NCI-H1694 treated with DMSO at 0.1 percent for 48 hours (cell line): ENCODE data around the gene WTIP.
A peak's percentile ranks its signal among the peaks of the same experiment; 100 is the strongest.
"Not testable (repeated sequence)": the region's sequence is repeated elsewhere in the genome, so short reads cannot be mapped to it uniquely, and the experiment has no call there.

Experiments used
- DNase-seq: peaks from one replicate; lab custom pipeline; 2025; lab: John Stamatoyannopoulos, UW

The WTIP gene

DNA sequence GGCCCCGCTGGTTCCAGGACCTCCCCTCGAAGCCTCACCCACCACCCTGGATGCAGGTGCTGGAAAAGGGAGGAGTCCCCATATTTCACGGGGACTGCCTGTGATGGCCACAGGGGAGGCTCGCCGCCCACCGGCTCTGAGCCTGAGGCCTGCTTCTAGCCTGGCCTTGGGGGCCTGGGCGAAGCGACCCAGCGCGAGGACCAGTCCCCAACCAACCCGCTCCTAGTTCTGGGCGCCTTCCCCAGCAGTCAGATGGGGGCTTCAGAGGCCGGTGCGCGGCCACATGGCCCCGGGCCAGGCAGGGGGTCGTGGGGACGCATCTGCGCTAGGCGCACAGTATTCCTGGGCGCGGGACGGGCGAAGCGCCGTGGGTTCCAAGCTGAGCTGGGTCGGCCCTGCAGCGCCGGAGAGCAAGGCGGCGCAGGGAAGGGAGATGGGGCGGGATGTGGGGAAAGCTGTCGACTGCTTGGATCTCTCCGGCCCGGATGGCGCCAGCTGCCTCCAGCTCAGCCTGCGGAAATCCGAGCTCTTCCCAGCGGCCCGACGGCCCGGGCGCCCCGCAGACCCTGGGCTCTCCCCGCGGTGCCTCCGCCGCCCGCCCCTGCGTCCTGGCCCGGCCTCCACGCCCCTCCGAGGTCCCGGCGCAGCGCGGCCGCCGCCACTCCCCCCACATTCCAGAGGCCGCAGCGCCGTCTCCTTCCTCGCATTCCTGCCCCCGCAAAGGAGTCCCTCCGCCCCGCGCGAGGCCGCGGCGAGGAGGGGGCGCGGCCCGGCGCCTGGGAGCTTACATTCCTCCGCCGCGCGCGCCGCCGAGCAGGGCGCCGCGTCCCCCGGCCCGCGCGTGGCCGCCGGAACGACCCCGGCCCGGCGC lies at the start of gene WTIP:
TSS of gene WTIP (plus strand) at position 788 of the 871 bp plus-strand sequence. CDS start 217 bp downstream, outside the sequence.
- DNase-seq, result peak; percentile 4

DNA sequence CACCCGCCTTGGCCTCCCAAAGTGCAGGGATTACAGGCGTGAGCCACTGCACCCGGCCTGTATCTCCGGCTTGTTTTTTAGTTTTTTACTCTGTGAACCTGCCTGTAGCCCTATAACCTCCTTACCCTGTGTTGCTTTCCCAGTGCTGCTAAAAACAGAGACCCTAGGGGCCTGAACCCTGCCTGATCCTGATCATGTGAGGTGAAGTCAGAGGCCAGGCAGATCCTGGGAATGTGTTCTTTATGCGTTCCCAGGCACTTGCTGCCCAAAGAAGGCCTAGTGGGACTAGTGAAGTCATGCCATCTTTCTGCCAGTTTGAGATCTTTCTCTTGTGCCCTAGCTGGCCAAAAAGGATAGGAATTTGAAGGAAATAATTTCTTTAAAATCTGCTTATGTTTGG lies 48.8 kb upstream of the WTIP start:
- DNase-seq, result no peak

DNA sequence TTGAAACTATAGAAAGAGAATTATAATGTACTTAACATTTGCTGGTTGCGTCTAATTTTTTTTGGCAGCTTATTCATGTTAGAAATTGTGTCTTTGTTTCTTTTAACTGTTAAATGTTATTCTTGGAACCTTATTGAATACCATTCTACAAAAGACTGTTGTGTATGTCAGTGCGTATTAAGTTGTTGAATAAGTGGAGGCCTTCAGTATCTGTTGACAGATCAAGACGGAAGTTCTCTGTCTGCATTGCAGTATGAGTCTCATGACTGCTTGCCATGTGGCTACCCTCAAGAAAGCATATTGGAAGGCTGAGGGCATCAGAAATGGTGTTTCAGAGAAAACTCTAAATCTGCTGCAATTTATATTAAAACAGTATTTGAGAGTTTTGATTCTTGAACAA lies 44.8 kb upstream of the WTIP start:
- no peak for DNase-seq

DNA sequence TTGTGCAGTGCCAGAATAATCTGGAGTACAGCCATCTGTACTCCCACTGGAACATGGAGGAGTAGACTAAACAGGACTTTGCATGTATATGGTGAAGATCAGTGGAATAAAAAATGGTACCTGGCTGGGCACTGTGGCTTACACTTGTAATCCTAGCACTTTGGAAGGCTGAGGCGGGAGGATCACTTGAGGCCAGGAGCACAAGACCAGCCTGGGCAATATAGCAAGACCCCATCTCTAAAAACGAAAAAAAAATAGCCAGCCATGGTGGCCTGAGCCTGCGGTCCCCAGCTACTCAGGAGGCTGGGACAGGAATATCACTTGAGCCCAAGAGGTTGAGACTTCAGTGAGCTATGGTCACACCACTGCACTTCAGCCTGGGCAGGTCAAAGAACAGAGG lies 33.4 kb upstream of the WTIP start:
- no peak for DNase-seq

DNA sequence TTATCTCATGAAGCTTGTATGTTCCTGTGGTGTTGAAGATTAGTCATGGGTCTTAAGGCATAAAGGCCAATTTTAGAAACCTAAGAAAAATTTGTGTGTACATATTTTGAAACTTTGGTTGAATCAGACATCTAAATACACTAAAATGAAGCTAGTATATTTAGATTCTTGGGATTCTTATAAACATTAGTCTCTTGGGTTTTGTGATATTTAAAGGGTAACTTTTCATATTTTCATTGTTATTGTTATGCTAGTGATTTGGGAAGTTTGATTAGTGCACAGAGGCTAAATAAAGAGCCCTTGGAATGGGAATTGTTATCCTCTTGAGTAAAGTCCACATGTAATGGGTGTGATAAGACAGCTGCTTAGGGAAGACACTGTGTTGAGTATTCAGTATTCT lies 28.8 kb upstream of the WTIP start:
- DNase-seq, result no peak

DNA sequence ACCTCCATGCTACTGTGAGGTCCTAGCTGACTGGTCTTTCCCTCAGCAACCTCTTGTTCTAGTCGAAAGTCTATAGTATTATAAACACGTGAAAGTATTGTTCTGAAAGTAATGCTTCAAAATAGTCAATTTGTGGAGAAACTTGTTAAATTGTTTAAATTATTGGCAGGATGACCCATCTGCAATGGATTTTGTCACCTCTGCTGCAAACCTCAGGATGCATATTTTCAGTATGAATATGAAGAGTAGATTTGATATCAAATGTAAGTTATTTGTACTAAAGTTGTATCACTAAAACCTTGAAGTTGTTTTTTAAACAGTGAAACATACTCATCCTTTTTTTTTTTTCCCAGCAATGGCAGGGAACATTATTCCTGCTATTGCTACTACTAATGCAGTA lies 27.5 kb upstream of the WTIP start:
- no peak for DNase-seq

DNA sequence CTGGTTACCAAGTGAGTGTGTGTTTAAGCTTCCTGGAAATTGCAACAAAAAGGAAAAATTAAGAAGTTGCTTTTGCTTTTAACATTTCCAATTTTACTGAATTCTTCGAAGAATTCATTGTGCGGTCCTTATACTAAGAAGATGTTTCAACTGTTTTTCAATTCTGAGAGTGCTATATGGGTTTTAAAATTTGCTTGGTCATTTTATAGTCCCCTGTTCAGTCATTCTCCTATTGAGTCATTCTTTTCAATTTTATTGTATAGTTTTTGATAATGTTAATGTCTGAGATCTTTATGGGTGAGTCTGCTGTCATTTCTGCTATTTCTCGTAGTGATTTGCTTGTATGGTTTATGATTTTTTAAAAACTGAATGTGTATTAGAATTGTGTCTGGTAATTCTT lies 26.9 kb upstream of the WTIP start:
- DNase-seq, result no peak

DNA sequence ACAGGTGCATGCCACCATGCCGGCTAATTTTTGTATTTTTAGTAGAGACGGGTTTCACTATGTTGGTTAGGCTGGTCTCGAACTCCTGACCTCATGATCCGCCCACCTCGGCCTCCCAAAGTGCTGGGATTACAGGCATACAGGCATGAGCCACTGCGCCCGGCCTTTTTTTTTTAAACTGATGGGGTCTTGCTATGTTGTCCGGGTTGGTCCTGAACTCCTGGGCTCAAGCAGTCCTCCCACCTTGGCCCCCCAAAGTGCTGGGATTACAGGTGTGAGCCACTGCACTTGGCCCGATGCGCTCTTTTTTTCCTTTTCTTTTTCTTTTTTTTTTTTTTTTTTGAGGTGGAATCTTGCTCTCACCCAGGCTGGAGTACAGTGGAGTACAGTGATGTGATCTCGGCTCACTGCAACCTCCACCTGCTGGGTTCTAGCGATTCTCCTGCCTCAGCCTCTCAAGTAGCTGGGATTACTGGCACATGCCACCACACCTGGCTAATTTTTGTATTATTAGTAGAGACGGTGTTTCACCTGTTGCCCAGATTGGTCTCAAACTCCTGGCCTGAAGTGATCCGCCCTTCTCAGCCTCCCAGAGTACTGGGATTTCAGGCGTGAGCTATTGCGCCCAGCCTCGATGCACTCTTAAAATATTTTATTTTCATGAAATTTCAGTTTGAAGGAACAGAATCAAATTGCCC lies 25.6 kb upstream of the WTIP start:
- DNase-seq, result not testable (repeated sequence)

DNA sequence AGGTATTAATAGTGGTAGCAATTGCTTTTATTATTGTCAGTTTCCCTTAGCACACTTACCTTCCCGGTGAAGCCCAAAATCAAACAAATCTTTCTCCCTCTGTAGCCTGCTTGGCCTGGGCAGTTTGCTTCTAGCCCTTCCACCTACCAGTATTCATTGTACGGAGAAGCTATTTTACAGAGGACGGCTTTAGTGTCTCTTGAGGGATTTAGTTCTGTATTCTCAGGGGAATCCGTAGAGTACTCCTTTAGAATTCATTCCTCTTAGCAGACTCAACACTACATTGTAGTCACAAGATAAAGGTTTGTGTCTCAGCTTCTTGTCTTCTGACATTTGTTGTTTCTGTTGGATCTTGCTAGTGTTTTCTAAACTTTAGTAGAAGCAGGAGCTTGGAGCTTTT lies 24.1 kb upstream of the WTIP start:
- DNase-seq, result no peak

DNA sequence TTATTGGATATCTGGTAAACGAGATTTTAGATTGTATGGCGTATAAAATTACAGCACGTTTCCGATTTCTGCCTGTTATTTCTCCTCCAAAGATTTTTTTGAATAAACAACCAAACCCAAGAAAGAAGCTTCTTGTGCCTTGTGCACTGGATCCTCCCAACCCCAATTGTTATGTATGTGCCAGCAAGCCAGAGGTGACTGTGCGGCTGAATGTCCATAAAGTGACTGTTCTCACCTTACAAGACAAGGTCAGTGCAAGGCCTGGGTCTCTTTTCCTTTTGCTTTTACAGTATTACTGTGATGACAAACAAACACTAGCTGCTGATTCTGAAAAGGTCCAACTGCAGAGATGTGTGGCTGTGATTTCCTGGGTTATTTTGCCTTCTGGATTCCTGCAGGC lies 22.9 kb upstream of the WTIP start:
- no peak for DNase-seq

DNA sequence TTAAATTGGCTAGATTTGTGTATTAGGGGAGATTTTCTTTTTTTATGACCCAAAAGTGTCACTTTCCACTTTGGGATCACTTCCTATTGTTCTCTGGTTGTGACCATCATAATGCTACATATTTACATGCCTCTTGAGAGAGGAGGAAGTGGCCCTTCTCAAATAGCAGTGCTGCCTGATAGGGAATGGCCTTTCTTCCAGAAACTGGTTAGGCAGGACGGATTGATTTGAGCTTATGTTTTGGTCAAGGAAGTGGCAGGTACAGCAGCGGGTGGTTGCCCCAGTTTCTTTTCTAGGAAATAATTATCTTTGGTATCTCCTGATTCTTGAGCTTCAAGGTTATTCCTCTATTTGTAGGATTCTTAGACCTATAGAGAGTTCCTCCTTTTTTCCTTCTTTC lies 21.9 kb upstream of the WTIP start:
- DNase-seq, result no peak

DNA sequence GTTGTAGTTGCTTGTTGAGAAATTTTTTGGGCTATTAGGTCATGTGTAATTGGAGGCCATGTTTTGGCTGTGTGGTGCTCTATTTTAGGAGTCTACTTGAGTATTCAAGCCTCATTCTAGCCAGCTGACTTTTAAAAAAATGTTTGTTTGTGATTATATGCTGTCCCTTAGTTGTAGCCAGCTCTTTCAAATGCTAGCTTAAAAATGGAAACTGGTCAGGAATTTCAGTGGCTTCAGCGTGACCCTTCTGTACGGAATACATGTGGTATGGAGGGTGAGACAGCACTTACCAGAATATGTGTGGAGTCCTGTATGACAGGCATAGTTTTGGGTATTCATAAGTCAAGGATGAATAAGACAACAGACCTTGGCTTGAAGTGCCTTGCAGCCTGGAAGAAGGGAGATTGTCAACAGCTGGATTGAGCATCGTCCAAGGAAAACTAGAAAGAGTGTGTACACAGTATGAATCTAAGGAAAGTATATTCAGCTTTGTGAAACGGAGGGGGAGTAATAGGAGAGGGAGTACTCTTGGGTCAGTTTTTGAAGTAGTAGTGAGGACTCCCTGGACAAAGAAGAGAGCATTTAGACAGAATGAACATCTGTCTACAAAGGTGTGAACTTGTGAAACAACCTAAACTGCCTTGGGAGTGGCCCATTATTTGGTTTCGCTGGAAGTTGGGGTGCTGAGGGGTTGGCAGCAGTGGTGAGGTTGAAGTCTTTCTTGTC lies 20.0 kb upstream of the WTIP start:
- DNase-seq, result no peak

DNA sequence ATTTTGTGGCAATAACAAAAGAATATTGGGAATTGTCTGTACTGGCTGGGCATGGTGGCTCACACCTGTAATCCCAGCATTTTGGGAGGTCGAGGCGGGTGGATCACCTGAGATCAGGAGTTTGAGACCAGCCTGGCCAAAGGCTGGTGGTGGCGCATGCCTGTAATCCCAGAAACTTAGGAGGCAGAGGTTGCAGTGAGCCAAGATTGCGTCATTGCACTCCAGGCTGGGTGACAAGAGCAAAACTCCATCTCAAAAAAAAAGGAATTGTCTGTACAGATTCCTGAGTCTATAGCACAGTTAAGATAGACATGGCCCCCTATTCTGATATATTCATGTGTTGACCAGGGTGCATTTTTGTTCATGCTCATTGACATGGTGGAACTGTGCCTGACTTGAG lies 16.8 kb upstream of the WTIP start:
- DNase-seq, result not testable (repeated sequence)

DNA sequence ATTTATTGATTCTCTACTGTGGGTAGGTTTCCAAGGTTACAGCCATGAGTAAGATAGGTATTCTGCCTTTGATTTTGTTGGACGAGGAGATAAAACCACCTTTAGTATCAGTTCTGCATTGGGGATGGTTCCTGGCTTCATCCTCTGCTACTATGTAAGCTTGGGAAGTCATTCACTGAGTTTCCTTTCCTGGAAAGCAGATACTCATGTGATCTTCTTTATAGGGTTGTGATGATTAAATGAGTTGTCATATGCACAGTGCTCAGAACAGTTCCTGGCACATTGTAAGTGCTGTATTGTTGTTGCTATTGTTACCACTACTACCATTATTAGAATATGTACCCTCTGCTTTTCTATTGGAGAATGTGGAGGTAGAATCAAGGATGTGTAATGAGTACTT lies 13.1 kb upstream of the WTIP start:
- DNase-seq, result no peak

DNA sequence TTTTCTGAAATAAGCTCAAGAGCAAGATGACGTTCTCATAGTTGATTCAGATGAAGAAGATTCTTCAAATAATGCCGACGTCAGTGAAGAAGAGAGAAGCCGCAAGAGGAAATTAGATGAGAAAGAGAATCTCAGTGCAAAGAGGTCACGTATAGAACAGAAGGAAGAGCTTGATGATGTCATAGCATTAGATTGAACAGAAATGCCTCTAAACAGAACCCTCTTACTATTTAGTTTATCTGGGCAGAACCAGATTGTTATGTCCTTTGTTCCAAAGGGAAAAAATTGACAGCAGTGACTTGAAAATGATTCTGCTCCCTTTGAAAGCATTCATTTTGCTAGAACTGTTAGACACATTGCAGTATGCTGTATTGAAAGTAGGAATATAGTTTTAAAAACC lies 12.5 kb upstream of the WTIP start:
- DNase-seq, result not testable (repeated sequence)

DNA sequence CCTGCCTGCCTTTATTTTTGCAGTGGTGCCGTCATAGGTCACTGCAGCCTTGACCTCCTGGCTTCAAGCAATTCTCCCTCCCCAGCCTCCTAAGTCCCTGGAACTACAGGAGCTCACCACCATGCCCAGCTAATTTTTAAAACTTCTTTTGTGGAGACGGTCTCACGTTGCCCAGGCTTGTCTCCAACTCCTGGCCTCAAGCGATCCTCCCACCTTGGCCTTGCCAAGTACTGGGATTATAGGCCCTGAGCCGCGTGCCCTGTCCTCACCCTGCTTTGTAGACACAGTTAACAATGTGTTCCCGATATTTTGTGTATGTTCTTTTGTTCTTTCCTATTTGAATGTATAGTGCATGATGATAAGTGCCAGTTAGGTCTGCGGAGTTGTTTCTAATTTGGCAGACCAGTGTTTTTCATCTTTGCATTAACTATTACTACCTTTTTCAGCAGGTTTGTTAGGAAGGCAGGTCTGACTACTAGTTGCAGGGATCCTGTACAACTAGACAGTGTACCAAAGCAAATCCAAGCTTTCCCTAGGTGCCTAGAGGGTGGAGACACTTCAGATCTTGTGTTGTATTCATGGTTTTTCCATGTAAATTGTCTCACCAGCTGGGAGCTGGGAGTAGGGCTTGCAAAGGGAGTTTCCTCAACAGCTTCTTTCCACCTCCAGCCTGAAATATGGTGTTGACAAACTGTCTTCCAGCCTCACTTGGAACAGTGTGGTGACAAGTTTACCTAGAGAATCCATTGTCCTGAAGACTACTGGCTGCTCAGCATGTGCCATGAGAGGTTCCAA lies 9.5 kb upstream of the WTIP start:
- no peak for DNase-seq

DNA sequence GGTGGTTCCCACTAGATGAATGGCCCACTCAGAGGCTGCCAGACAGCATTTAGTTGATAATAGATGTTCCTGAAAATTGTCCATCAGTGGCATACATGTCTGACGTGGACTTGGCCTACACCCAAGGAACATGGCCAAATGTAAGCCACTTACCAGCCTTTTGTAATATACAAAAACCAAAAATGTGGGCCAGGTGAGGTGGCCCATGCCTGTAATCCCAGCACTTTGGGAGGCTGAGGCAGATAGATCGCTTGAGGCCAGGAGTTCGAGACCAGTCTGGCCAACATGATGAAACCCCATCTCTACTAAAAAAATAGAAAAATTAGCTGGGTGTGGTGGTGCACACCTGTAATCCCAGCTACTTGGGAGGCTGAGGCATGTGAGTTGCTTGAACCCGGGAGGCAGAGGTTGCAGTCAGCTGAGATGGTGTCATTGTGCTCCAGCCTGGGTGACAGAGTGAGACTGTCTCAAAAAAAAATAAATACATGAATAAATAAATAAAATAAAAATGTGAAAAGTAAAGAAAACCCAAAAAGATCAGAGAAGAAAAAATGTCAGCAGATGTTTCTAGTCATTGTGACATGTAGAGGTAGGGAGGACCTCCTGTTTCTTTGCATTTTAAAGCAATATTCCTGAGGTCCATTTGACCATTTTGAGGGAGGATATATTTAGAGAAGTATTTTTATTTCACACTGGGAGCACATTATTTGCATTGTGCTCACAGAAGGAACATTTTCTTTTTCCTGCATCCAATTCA lies 7.1 kb upstream of the WTIP start:
- DNase-seq, result no peak

DNA sequence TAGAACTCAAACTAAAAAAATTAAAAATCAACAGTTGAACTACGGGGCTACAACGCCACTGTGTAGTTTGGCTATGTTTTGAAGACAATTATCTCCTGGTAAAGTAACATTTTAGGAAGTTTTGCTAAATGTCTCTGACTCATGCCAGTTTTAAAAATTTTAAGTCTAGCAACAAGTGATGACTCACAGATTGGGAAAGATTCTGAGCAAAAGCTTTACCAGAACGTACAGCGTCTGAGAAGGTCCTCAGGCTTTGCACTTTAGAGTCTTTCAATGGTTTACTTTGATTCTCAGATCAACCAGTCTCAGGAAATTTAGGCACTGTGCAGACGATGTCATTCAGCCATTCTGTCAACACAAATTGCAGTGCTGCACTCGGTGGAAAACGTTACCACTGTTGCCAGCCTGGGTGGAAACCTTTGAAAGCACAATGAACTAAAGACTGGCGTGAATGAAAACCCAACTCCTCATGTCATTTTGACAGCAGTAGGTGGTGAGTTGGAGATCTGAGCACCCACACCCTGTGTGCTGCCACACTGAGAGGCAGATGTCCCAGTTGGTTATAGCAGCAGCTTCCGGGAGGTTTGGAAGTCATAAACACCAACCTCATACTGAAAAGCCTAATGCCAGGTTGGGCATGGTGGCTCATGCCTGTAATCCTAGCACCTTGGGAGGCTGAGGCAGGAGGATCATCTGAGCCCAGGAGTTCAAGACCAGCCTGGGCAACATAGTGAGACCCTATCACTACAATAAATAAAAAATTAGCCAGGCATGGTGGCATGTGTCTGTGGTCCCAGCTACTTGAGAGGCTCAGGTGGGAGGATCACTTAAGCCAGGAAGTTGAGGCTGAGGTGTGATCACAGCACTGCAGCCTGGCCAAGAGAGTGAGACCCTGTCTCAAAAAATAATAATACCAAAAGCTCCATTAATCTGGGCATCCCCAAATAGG lies 6.3 kb upstream of the WTIP start:
- no peak for DNase-seq

DNA sequence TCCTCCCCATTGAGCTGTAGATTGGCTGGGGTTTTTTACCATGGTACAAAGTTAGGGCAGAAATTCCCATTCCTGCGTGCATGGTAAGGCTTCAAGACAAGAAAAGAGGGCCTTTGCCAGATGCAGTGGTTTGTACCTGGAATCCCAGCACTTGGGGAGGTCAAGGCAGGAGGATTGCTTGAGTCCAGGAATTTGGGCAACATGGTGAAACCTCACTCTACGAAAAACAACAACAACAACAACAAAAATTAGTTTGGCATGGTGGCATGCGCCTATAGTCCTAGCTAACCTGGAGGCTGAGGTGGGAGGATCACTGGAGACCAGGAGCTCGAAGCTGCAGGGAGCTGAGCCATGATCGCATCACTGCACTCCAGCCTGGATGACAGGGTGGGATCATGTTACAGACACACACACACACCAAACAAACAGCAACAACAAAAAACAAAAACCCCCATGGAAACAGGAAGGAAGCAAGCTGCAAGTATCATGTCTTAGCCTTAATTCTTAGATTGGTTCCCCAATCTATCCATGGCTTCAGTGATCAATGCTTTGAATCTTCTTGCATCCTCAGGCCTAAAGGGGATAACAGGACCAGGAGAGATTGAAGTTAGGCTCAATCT lies 5.5 kb upstream of the WTIP start:
- no peak for DNase-seq

DNA sequence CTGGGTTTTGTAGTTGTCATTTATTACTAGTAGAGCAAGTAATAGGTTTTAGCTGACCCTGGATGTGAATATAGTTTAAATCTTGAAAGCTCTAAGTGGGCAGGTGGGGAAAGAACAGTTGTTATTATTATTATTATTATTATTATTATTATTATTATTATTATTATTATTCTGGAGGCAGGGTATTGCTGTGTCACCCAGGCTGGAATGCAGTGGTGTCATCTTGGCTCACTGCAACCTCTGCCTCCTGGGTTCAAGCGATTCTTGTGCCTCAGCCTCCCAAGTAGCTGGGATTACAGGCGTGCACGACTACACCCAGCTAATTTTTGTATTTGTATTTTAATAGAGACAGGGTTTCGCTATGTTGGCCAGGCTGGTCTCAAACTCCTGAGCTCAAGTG lies 3.1 kb upstream of the WTIP start:
- not testable (repeated sequence) for DNase-seq
